WTC11 (cell line): Measurements from ENCODE around the gene TUBGCP3. TPM values are rescaled to one million over a fixed set of nuclear protein-coding genes. Genes with fewer than 3 reads are reported as not detected.

Experiments used
- ATAC-seq: fragments of 200-7000 bp; cut with Tn5 transposase; 2 replicates; pipeline ENCODE4 v1.10.0; 2021; ENCODE audit warnings: mild to moderate bottlenecking, moderate library complexity
- CTCF ChIA-PET: fragments of 300-600 bp; sonication (Branson Sonifier 250); formaldehyde crosslinking; loops from one replicate; lab custom pipeline; 2021; ENCODE audit warnings: antibody characterized with exemption; lab: Charles Lee
- POLR2A ChIA-PET: fragments of 350-600 bp; sonication (Branson Sonifier 250); formaldehyde crosslinking; loops from one replicate; lab custom pipeline; 2021; ENCODE audit warnings: antibody characterized with exemption; lab: Charles Lee
- DNase-seq: peaks from one replicate; pipeline ENCODE4 v3.0.0; 2021; ENCODE audit warnings: low spot score
- H3K27ac Mint-ChIP-seq: 2 replicates; pipeline ENCODE4 v1.8.0; 2021; ENCODE audit warnings: mixed read lengths
- H3K27me3 Mint-ChIP-seq: 2 replicates; pipeline ENCODE4 v1.8.0; 2021; ENCODE audit warnings: low read depth, mild to moderate bottlenecking, moderate library complexity, mixed read lengths
- H3K36me3 Mint-ChIP-seq: 2 replicates; pipeline ENCODE4 v1.8.0; 2021; ENCODE audit warnings: mixed read lengths
- H3K4me1 Mint-ChIP-seq: 2 replicates; pipeline ENCODE4 v1.8.0; 2022; ENCODE audit warnings: mixed read lengths
- H3K4me3 Mint-ChIP-seq: 2 replicates; pipeline ENCODE4 v1.8.0; 2021; ENCODE audit warnings: mild to moderate bottlenecking, moderate library complexity, mixed read lengths
- H3K9me3 Mint-ChIP-seq: 2 replicates; pipeline ENCODE4 v1.8.0; 2021; ENCODE audit warnings: mixed read lengths
- CBFB ChIP-seq: sonication (generic); formaldehyde crosslinking; IDR thresholded peaks from 2 replicates; pipeline ENCODE4 v1.8.1; 2022; ENCODE audit warnings: mild to moderate bottlenecking, low read depth, missing genetic modification reagents
- ETV6 ChIP-seq: sonication (generic); formaldehyde crosslinking; IDR thresholded peaks from 2 replicates; pipeline ENCODE4 v1.8.1; 2022; ENCODE audit warnings: mild to moderate bottlenecking, missing genetic modification reagents
- GABPB1 ChIP-seq: sonication (generic); formaldehyde crosslinking; IDR thresholded peaks from 2 replicates; pipeline ENCODE4 v1.8.1; 2023; ENCODE audit warnings: mild to moderate bottlenecking, missing genetic modification reagents
- GRHL2 ChIP-seq: fragments of 250-450 bp; sonication (Bioruptor Pico); IDR thresholded peaks from 2 replicates; pipeline ENCODE4 v1.8.0; 2022; ENCODE audit warnings: mild to moderate bottlenecking, moderate library complexity; ENCODE audit not compliant: insufficient replicate concordance, severe bottlenecking
- HMGXB4 ChIP-seq: sonication (generic); formaldehyde crosslinking; IDR thresholded peaks from 2 replicates; pipeline ENCODE4 v1.8.1; 2023; ENCODE audit warnings: mild to moderate bottlenecking, moderate library complexity, missing genetic modification reagents
- NFYB ChIP-seq: sonication (generic); formaldehyde crosslinking; conservative IDR thresholded peaks from 2 replicates; pipeline ENCODE4 v1.8.0; 2022; ENCODE audit warnings: low read depth, missing genetic modification reagents
- NR3C1 ChIP-seq: sonication (generic); formaldehyde crosslinking; conservative IDR thresholded peaks from 2 replicates; pipeline ENCODE4 v1.8.1; 2023; ENCODE audit warnings: low read depth, mild to moderate bottlenecking, missing genetic modification reagents
- OVOL2 ChIP-seq: fragments of 250-450 bp; sonication (Bioruptor Pico); IDR thresholded peaks from 2 replicates; pipeline ENCODE4 v1.9.0; 2021; ENCODE audit warnings: mild to moderate bottlenecking, borderline replicate concordance
- PRRX2 ChIP-seq: fragments of 250-450 bp; sonication (Bioruptor Pico); IDR thresholded peaks from 2 replicates; pipeline ENCODE4 v1.8.0; 2021; ENCODE audit warnings: mild to moderate bottlenecking
- RELA ChIP-seq: sonication (generic); formaldehyde crosslinking; IDR thresholded peaks from 2 replicates; pipeline ENCODE4 v1.8.1; 2022; ENCODE audit warnings: missing genetic modification reagents, mild to moderate bottlenecking, borderline replicate concordance
- USF1 ChIP-seq: sonication (generic); formaldehyde crosslinking; IDR thresholded peaks from 2 replicates; pipeline ENCODE4 v1.8.0; 2022; ENCODE audit warnings: mild to moderate bottlenecking, missing genetic modification reagents
- ZNF232 ChIP-seq: sonication (generic); formaldehyde crosslinking; IDR thresholded peaks from 2 replicates; pipeline ENCODE4 v1.8.0; 2022; ENCODE audit warnings: mild to moderate bottlenecking, missing genetic modification reagents
- total RNA-seq: library from RNA; stranded (reverse); gene quantifications from 3 replicates; pipeline ENCODE4 v1.2.3, GENCODE V29; 2021
- TF ChIP-seq, protein P1 (sequence below): sonication (generic); formaldehyde crosslinking; IDR thresholded peaks from 2 replicates; pipeline ENCODE4 v1.8.1; 2023; ENCODE audit warnings: mild to moderate bottlenecking, missing genetic modification reagents
- TF ChIP-seq, protein P2 (sequence below): fragments of 250-450 bp; sonication (Bioruptor Pico); IDR thresholded peaks from 2 replicates; pipeline ENCODE4 v1.9.0; 2021; ENCODE audit warnings: mild to moderate bottlenecking, borderline replicate concordance
- TF ChIP-seq, protein P3 (sequence below): sonication (generic); formaldehyde crosslinking; IDR thresholded peaks from 2 replicates; pipeline ENCODE4 v1.8.1; 2022; ENCODE audit warnings: mild to moderate bottlenecking, missing genetic modification reagents, moderate library complexity, borderline replicate concordance

Gene TUBGCP3
- total RNA-seq, 1 experiment from 2014 or later, result 29.9 TPM

- TF ChIP-seq, protein P1, sequence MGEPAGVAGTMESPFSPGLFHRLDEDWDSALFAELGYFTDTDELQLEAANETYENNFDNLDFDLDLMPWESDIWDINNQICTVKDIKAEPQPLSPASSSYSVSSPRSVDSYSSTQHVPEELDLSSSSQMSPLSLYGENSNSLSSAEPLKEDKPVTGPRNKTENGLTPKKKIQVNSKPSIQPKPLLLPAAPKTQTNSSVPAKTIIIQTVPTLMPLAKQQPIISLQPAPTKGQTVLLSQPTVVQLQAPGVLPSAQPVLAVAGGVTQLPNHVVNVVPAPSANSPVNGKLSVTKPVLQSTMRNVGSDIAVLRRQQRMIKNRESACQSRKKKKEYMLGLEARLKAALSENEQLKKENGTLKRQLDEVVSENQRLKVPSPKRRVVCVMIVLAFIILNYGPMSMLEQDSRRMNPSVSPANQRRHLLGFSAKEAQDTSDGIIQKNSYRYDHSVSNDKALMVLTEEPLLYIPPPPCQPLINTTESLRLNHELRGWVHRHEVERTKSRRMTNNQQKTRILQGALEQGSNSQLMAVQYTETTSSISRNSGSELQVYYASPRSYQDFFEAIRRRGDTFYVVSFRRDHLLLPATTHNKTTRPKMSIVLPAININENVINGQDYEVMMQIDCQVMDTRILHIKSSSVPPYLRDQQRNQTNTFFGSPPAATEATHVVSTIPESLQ (CRISPR knock-in tag), result no peak
- TF ChIP-seq PRRX2 (no peak), NFYB (CRISPR knock-in tag) (no peak), HMGXB4 (no peak), GRHL2 (CRISPR knock-in tag) (no peak), ETV6 (CRISPR knock-in tag) (no peak), OVOL2 (CRISPR knock-in tag) (no peak), ZNF232 (CRISPR knock-in tag) (no peak), GABPB1 (CRISPR knock-in tag) (no peak), USF1 (CRISPR knock-in tag) (no peak)
- TF ChIP-seq, protein P2, sequence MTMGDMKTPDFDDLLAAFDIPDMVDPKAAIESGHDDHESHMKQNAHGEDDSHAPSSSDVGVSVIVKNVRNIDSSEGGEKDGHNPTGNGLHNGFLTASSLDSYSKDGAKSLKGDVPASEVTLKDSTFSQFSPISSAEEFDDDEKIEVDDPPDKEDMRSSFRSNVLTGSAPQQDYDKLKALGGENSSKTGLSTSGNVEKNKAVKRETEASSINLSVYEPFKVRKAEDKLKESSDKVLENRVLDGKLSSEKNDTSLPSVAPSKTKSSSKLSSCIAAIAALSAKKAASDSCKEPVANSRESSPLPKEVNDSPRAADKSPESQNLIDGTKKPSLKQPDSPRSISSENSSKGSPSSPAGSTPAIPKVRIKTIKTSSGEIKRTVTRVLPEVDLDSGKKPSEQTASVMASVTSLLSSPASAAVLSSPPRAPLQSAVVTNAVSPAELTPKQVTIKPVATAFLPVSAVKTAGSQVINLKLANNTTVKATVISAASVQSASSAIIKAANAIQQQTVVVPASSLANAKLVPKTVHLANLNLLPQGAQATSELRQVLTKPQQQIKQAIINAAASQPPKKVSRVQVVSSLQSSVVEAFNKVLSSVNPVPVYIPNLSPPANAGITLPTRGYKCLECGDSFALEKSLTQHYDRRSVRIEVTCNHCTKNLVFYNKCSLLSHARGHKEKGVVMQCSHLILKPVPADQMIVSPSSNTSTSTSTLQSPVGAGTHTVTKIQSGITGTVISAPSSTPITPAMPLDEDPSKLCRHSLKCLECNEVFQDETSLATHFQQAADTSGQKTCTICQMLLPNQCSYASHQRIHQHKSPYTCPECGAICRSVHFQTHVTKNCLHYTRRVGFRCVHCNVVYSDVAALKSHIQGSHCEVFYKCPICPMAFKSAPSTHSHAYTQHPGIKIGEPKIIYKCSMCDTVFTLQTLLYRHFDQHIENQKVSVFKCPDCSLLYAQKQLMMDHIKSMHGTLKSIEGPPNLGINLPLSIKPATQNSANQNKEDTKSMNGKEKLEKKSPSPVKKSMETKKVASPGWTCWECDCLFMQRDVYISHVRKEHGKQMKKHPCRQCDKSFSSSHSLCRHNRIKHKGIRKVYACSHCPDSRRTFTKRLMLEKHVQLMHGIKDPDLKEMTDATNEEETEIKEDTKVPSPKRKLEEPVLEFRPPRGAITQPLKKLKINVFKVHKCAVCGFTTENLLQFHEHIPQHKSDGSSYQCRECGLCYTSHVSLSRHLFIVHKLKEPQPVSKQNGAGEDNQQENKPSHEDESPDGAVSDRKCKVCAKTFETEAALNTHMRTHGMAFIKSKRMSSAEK (CRISPR knock-in tag), result no peak
- TF ChIP-seq, protein P3, sequence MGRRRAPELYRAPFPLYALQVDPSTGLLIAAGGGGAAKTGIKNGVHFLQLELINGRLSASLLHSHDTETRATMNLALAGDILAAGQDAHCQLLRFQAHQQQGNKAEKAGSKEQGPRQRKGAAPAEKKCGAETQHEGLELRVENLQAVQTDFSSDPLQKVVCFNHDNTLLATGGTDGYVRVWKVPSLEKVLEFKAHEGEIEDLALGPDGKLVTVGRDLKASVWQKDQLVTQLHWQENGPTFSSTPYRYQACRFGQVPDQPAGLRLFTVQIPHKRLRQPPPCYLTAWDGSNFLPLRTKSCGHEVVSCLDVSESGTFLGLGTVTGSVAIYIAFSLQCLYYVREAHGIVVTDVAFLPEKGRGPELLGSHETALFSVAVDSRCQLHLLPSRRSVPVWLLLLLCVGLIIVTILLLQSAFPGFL, result no peak
Measured at GRCh38 chr13:112596235-112596634, 8.3 kb upstream of the TUBGCP3 start (continued).

DNA sequence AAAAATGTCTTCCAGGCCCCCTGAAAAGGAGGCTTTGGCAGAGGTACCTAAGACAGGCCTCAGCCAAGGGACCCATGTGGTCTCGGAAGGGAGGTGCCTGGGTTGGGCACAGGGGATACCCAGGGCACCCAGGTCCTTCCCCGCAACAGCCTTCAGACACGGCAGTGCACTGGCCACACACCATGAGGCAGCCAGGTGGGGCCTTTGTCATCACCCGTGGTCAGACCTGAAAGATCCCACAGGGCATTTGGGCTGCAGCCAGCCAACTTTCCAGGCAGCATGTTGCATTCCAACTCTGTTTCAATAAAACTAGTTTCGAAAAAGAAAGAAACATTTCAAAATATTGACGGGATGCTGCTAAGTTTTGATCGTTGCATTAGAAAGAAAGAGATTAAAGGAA is 4.7 kb upstream of the TUBGCP3 start:
- peaks cover 6% of the 10 kb centered on the region for H3K36me3 Mint-ChIP-seq
- H3K27me3 Mint-ChIP-seq, result peaks cover 35% of the 10 kb centered on the region
- TF ChIP-seq CBFB (CRISPR knock-in tag) (no peak), NR3C1 (no peak)
- TF ChIP-seq, all 79 proteins: peak for 0
- no peak overlapping the region for H3K27ac Mint-ChIP-seq
- POLR2A ChIA-PET, result no interaction called here
- H3K9me3 Mint-ChIP-seq, result peaks cover 12% of the 10 kb centered on the region
- peaks cover 11% of the 10 kb centered on the region for H3K4me1 Mint-ChIP-seq
- DNase-seq, result no peak
- ATAC-seq, result no peak
- CTCF ChIA-PET, result no interaction called here
- no peak overlapping the region for H3K4me3 Mint-ChIP-seq

DNA sequence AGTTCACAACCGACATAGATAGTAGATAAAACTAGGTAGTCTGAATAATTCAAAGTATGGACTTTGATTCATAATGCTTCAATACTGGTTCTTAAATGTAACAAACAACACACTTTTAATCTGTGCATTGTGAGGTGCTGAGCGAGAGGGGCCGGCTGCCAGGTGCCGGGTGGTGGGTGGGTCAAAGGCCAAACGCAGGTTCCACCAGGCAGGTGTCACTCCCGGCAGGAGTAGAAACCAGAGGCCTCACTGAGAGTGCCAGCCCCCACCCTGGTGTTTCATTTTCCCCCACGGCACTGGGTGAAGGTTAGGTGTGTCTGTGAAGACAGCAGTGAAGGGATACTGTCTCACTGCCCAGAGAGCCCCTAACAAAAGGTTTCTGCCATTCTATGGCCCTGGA is 4.2 kb upstream of the TUBGCP3 start:
- POLR2A ChIA-PET, result no interaction called here

More for the DNA sequence above, 4.2 kb upstream of the TUBGCP3 start:
- DNase-seq, result no peak
- no peak for TF ChIP-seq USF1 (CRISPR knock-in tag)
- no peak for TF ChIP-seq RELA (CRISPR knock-in tag)
- TF ChIP-seq, all 79 proteins: peak for 0
- Mint-ChIP-seq H3K4me1 (peaks cover 12% of the 10 kb centered on the region), H3K9me3 (peaks cover 12% of the 10 kb centered on the region), H3K4me3 (no peak overlapping the region), H3K36me3 (peaks cover 6% of the 10 kb centered on the region), H3K27ac (no peak overlapping the region), H3K27me3 (peaks cover 35% of the 10 kb centered on the region)
- CTCF ChIA-PET, result no interaction called here
- ATAC-seq, result no peak
